ENCODE results near the gene UBE2D2. TPM values are rescaled to one million over a fixed set of nuclear protein-coding genes. Genes with fewer than 3 reads are reported as not detected.
A peak's percentile ranks its signal among the peaks of the same experiment; 100 is the strongest.

The UBE2D2 gene
- total and polyA plus RNA-seq, 2 donors (not counting 1 experiment from before 2014, with no cell fraction given), result 64.3 to 168 TPM

DNA sequence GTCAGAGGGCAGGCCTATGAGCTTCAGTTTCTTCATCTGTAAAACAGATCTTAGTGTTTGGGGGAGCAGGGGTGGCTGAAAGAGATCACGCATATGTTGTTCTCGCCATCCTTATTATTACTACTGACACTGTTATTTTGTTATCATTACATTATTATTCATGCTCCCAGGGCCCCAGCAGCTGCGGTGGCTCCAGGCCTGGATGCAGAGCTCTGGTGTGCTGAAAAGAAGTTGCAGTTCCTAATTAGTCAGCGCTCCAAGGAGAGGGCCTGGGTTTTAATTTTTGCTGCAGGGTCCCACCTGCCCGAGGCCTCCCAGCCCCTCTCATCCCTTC, 106.6 kb downstream of the UBE2D2 start:
- H3K27ac ChIP-seq (ENCODE audit: low read length in 2 of 2), result peak overlapping the region; percentile 89 to 90
- intact Hi-C loops (cut with micrococcal nuclease), result no loop called here
- H3K36me3 ChIP-seq (replicated peaks in 1 of 2; ENCODE audit: control extremely low read depth in 1 of 2, control insufficient read depth in 1 of 2, extremely low read depth in 1 of 2, insufficient read depth in 2 of 2, low read length in 1 of 2), result peaks cover 0 to 39% of the 10 kb centered on the region in 2 experiments
- peaks cover 93 to 98% of the 10 kb centered on the region in 2 donors for H3K4me1 ChIP-seq (ENCODE audit: control insufficient read depth in 2 of 2, insufficient read depth in 2 of 2, low read length in 2 of 2)
- H3K79me2 ChIP-seq (ENCODE audit: control insufficient read depth, insufficient read depth, low read length), result peaks cover 100% of the 10 kb centered on the region
- peaks cover 95% of the 10 kb centered on the region for H4K20me1 ChIP-seq (ENCODE audit: control insufficient read depth, insufficient read depth, low read length, poor library complexity, severe bottlenecking)
- H3K4me1 Mint-ChIP-seq, result peaks cover 92% of the 10 kb centered on the region
- H3K27me3 Mint-ChIP-seq, result no peaks in the 10 kb centered on the region
- H3K4me3 Mint-ChIP-seq, result peak overlapping the region; percentile 77
- no peak for DNase-seq
- ATAC-seq (ENCODE audit: low read depth), result no peak
- no peaks in the 10 kb centered on the region for H3K27me3 ChIP-seq (replicated peaks in 1 of 4; ENCODE audit: control extremely low read depth in 1 of 4, control insufficient read depth in 3 of 4, insufficient read depth in 4 of 4, low read length in 3 of 4)
- WGBS (ENCODE audit: insufficient coverage), result 6% methylated on average over 2 of the region's 5 CpGs
- no peaks in the 10 kb centered on the region for H3K9me3 Mint-ChIP-seq (ENCODE audit: insufficient read depth)
- H3K4me3 ChIP-seq (ENCODE audit: control extremely low read depth in 1 of 5, extremely low read depth in 1 of 5, insufficient read depth in 1 of 5, low read depth in 2 of 5, low read length in 4 of 5), result peak overlapping the region in 4 of 5 experiments; percentile 40 to 71 (median 52)
- no peak for TF ChIP-seq EZH2 (IDR thresholded peaks at IDR 0.05; ENCODE audit: borderline replicate concordance, insufficient read depth, low read depth, low read length, poor library complexity, severe bottlenecking)
- TF ChIP-seq, protein P1, sequence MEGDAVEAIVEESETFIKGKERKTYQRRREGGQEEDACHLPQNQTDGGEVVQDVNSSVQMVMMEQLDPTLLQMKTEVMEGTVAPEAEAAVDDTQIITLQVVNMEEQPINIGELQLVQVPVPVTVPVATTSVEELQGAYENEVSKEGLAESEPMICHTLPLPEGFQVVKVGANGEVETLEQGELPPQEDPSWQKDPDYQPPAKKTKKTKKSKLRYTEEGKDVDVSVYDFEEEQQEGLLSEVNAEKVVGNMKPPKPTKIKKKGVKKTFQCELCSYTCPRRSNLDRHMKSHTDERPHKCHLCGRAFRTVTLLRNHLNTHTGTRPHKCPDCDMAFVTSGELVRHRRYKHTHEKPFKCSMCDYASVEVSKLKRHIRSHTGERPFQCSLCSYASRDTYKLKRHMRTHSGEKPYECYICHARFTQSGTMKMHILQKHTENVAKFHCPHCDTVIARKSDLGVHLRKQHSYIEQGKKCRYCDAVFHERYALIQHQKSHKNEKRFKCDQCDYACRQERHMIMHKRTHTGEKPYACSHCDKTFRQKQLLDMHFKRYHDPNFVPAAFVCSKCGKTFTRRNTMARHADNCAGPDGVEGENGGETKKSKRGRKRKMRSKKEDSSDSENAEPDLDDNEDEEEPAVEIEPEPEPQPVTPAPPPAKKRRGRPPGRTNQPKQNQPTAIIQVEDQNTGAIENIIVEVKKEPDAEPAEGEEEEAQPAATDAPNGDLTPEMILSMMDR (IDR thresholded peaks at IDR 0.05), result no peak
- H3K4me2 ChIP-seq (replicated peaks; ENCODE audit: low read depth, low read length, poor library complexity, severe bottlenecking), result peak overlapping the region; percentile 94
- CTCF ChIA-PET, result interaction anchor here (0.8 to 11.4 kb wide), 7 partner anchors 11 to 98 kb away, joined by 3 to 215 read pairs (median 6); partner anchors contain the start of gene CXXC5
- H3K27ac Mint-ChIP-seq, result peak overlapping the region; percentile 99
- peak overlapping the region; percentile 70 for H3K9ac ChIP-seq (ENCODE audit: low read length)
- H3K9me3 ChIP-seq (ENCODE audit: control extremely low read depth in 1 of 3, control insufficient read depth in 2 of 3, insufficient read depth in 1 of 3, low read length in 2 of 3), result no peaks in the 10 kb centered on the region
- POLR2A ChIA-PET, result interaction anchor here (0.8 to 9.7 kb wide), 5 partner anchors 9 to 32 kb away, joined by 3 to 266 read pairs (median 6); partner anchors contain the start of gene CXXC5
- no peak overlapping the region for H2AFZ ChIP-seq (ENCODE audit: insufficient read depth, low read depth, low read length, poor library complexity, severe bottlenecking)

DNA sequence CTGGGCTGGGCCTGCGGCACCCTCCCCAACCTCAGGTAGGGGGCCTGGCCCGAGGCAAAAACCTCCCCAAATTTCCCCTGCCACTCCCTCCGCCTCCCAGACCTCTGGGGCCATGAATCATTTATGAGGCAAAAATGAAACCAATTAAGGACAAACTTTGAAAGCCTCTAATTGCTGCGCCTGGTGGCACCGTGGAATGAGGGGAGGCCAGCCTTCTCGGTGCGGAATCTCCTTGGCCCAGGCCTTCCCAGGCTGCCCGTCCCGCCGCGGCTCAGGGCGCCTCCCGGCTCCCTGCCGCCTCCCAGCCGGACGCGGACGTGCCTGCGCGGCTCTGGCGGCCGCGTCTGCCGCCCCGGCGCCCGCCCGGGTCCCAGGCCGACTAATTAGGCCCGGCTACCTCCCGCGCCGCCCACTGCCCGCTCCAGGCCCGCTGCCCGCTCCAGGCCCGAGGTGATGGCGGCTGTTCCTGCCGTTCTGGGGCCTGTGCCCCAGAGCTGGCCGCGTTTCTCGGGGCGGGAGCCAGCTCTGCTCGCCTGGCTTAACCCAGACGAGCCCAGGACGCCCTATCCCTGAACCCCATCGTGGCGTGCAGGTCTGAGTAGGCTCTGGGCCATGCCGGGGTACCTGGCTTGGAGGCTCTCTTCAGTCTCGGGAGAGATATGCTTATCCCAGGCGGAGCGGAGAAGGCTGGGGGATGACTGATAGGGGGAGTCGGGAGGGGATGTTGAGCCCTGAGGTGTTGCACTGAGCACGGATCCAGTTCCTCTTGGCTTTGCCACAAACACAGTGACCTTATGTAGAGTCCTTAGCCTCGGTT, 107.1 kb downstream of the UBE2D2 start:
- Mint-ChIP-seq H3K27me3 (no peaks in the 10 kb centered on the region), H3K27ac (peak overlapping the region; percentile 99), H3K4me3 (peak overlapping the region; percentile 86), H3K4me1 (peaks cover 92% of the 10 kb centered on the region), H3K9me3 (ENCODE audit: insufficient read depth) (no peaks in the 10 kb centered on the region)
- ChIA-PET POLR2A (interaction anchor here (0.5 to 9.7 kb wide), 10 partner anchors 8 to 98 kb away, joined by 3 to 266 read pairs (median 6); partner anchors contain the start of gene CXXC5), CTCF (interaction anchor here (0.8 to 11.4 kb wide), 6 partner anchors 13 to 98 kb away, joined by 4 to 215 read pairs (median 22); partner anchors contain the start of gene CXXC5)
- Histone ChIP-seq H3K4me3 (ENCODE audit: control extremely low read depth in 1 of 5, extremely low read depth in 1 of 5, insufficient read depth in 1 of 5, low read depth in 2 of 5, low read length in 4 of 5) (peak overlapping the region in 4 of 5 experiments; percentile 40 to 71 (median 52)), H2AFZ (ENCODE audit: insufficient read depth, low read depth, low read length, poor library complexity, severe bottlenecking) (no peak overlapping the region), H3K4me1 (ENCODE audit: control insufficient read depth in 2 of 2, insufficient read depth in 2 of 2, low read length in 2 of 2) (peaks cover 93 to 98% of the 10 kb centered on the region in 2 donors), H3K4me2 (replicated peaks; ENCODE audit: low read depth, low read length, poor library complexity, severe bottlenecking) (peak overlapping the region; percentile 94), H3K36me3 (replicated peaks in 1 of 2; ENCODE audit: control extremely low read depth in 1 of 2, control insufficient read depth in 1 of 2, extremely low read depth in 1 of 2, insufficient read depth in 2 of 2, low read length in 1 of 2) (peaks cover 0 to 40% of the 10 kb centered on the region in 2 experiments), H3K9me3 (ENCODE audit: control extremely low read depth in 1 of 3, control insufficient read depth in 2 of 3, insufficient read depth in 1 of 3, low read length in 2 of 3) (no peaks in the 10 kb centered on the region), H3K79me2 (ENCODE audit: control insufficient read depth, insufficient read depth, low read length) (peaks cover 100% of the 10 kb centered on the region), H3K27ac (ENCODE audit: low read length in 2 of 2) (peak overlapping the region; percentile 89 to 90), H3K9ac (ENCODE audit: low read length) (peak overlapping the region; percentile 70), H3K27me3 (replicated peaks in 1 of 4; ENCODE audit: control extremely low read depth in 1 of 4, control insufficient read depth in 3 of 4, insufficient read depth in 4 of 4, low read length in 3 of 4) (no peaks in the 10 kb centered on the region), H4K20me1 (ENCODE audit: control insufficient read depth, insufficient read depth, low read length, poor library complexity, severe bottlenecking) (peaks cover 95% of the 10 kb centered on the region)
- ATAC-seq (ENCODE audit: low read depth) (no peak), DNase-seq (peak; percentile 71)
- WGBS (ENCODE audit: insufficient coverage), result 3% methylated on average over 54 of the region's 55 CpGs
- intact Hi-C loops (cut with micrococcal nuclease), result no loop called here
- no peak for TF ChIP-seq EZH2 (IDR thresholded peaks at IDR 0.05; ENCODE audit: borderline replicate concordance, insufficient read depth, low read depth, low read length, poor library complexity, severe bottlenecking)
- TF ChIP-seq, protein P1 (IDR thresholded peaks at IDR 0.05), result no peak

Measured in B cell (primary cell).